A549 treated with CORT108297 at 1 μM for 4 hours (cell line): ENCODE measurements around the gene KCNIP3. TPM values are rescaled to one million over a fixed set of nuclear protein-coding genes. Genes with fewer than 3 reads are reported as not detected.

Source experiments
- total RNA-seq: library from RNA; stranded (reverse); fragments of 200-300 nt; extraction: Qiagen RNA extraction; gene quantifications from 5 replicates; pipeline ENCODE4 v1.2.3, GENCODE V29; 2022

KCNIP3 gene
- total RNA-seq = 1.1 to 2.4 TPM (median 1.6 TPM) in 5 replicates

GRCh38 chr2:95296880-95297487 lies at the start of gene KCNIP3:
TSS of gene KCNIP3 (plus strand) at chr2:95297347. CDS start at chr2:95297439, 92 bp downstream.

GRCh38 chr2:95274291-95275150 lies 22.6 kb upstream of the KCNIP3 start, which contains the start of gene PROM2:
TSS of gene PROM2 (plus strand) at chr2:95274449. CDS start at chr2:95274586, 137 bp downstream.

GRCh38 chr2:95402370-95403203 lies 105.4 kb downstream of the KCNIP3 start, which contains the start of gene FAHD2A:
TSS of gene FAHD2A (plus strand) at chr2:95402708. CDS start at chr2:95405559, 2,851 bp downstream.

Other genes with a start within 250 kb of the KCNIP3 start
- gene MRPS5, start 175.5 kb upstream of the KCNIP3 start, total RNA-seq = 70.0 to 78.8 TPM (median 76.8 TPM) in 5 replicates
- 6.2 to 7.8 TPM (median 7.1 TPM) in 5 replicates for gene ZNF514, start 137.5 kb upstream of the KCNIP3 start, total RNA-seq
- gene ZNF2, start 131.5 kb upstream of the KCNIP3 start, total RNA-seq = 2.4 to 4.6 TPM (median 3.3 TPM) in 5 replicates
- gene ZNF892, start 89.8 kb upstream of the KCNIP3 start, total RNA-seq = 0.17 to 0.60 TPM (median 0.45 TPM) in 5 replicates
- gene PROM2, start 22.9 kb upstream of the KCNIP3 start, total RNA-seq = 0.06 to 0.23 TPM in 2 of 5 replicates, not detected in the others
- 25.7 to 31.6 TPM (median 29.9 TPM) in 5 replicates for gene FAHD2A, start 105.4 kb downstream of the KCNIP3 start, total RNA-seq
- not detected in 5 replicates for gene TRIM43B, start 187.4 kb downstream of the KCNIP3 start, total RNA-seq